NCI-H510A treated with DMSO at 0.1 percent for 48 hours (cell line): ENCODE results near the gene MEPE.
"Not testable (repeated sequence)": the region's sequence is repeated elsewhere in the genome, so short reads cannot be mapped to it uniquely, and the experiment has no call there.

ENCODE experiments used
- DNase-seq: peaks from one replicate; lab custom pipeline; 2025; lab: John Stamatoyannopoulos, UW

The MEPE gene

DNA sequence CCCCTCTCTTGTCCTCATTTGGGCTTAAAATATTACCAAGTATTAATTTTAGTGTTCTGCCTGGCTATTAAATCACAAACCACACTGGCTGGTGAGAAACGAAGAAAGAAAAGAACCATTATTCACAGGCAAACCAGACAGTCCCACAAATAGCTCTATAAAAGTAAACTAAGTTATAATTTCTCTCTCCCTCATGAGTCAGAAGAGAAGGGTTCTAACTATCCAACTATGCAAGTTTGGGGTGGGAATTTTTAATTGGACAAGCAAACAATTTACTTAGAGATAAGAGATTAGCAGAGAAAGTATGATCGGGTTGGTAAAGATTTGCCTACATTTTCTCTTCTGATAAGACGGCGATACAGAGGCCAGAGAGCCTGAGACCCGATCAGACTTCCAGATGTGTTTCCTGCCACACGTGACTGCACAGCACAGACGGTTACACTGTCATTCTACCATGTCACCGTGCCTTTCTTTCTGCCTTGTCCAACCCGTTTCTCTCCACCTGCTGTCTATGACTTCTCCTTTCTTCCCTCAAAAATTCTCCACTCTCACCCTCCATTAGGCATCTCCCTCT lies 52.3 kb downstream of the MEPE start:
- no peak for DNase-seq

DNA sequence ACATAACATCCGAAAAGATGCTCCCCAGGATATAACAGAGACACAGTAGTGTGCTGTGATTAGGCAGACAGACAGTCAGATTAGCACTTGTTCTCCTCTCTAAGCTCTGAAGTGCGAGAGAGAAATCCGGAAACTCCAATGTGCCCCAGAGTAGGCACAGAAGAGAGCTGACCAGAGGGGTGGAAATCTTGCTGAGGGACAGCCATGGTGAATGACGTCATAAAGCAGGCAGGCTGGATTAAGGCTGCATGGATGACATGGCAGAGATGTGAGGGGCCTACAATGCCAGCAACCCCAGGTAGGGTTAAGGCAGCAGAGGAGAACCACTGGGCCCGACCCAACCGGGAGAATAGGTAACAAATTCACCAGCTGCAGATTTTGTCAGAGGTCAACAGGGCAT lies 53.3 kb downstream of the MEPE start:
- DNase-seq, result no peak

- not testable (repeated sequence) for DNase-seq
Measured at GRCh38 chr4:87890753-87891152, 58.0 kb downstream of the MEPE start.

DNA sequence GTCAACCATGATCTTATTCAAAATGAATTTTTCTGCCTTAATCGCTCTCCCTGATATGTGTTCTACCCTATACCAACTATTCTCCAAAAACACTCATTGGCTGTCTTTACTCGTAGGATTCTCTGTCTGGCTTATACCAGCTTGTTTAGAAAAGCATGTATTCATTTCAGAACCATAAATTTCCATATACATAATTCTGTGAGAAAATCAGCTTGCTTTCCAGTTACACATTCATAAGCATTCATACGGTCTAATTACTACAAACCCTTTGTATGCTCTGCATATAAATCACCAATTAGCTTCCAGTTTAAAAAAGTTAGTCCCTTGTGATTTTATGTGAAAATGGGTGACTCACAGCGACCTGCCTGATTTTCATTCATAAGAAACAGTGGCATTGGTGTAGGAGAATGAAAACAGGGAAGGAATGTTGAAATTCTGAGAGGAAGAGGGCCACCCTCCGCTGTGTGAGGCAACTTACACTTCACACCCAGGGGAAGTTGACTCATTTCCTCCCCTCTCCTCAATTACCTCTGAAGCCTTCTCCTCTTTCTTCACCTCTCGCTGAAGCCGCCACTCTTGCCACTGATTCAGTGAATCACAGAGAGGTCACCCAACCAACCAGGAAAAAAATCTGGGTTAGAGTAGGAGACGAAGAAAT lies 63.3 kb downstream of the MEPE start:
- no peak for DNase-seq
